WTC11 (cell line): ENCODE data around the gene NPDC1. TPM values are rescaled to one million over a fixed set of nuclear protein-coding genes. Genes with fewer than 3 reads are reported as not detected.
"Not testable (repeated sequence)": the region's sequence is repeated elsewhere in the genome, so short reads cannot be mapped to it uniquely, and the experiment has no call there.

Experiments used
- ATAC-seq: fragments of 200-7000 bp; cut with Tn5 transposase; 2 replicates; pipeline ENCODE4 v1.10.0; 2021; ENCODE audit warnings: mild to moderate bottlenecking, moderate library complexity
- CTCF ChIA-PET: fragments of 300-600 bp; sonication (Branson Sonifier 250); formaldehyde crosslinking; loops from one replicate; lab custom pipeline; 2021; ENCODE audit warnings: antibody characterized with exemption; lab: Charles Lee
- POLR2A ChIA-PET: fragments of 350-600 bp; sonication (Branson Sonifier 250); formaldehyde crosslinking; loops from one replicate; lab custom pipeline; 2021; ENCODE audit warnings: antibody characterized with exemption; lab: Charles Lee
- DNase-seq: peaks from one replicate; pipeline ENCODE4 v3.0.0; 2021; ENCODE audit warnings: low spot score
- H3K27ac Mint-ChIP-seq: 2 replicates; pipeline ENCODE4 v1.8.0; 2021; ENCODE audit warnings: mixed read lengths
- H3K27me3 Mint-ChIP-seq: 2 replicates; pipeline ENCODE4 v1.8.0; 2021; ENCODE audit warnings: low read depth, mild to moderate bottlenecking, moderate library complexity, mixed read lengths
- H3K36me3 Mint-ChIP-seq: 2 replicates; pipeline ENCODE4 v1.8.0; 2021; ENCODE audit warnings: mixed read lengths
- H3K4me1 Mint-ChIP-seq: 2 replicates; pipeline ENCODE4 v1.8.0; 2022; ENCODE audit warnings: mixed read lengths
- H3K4me3 Mint-ChIP-seq: 2 replicates; pipeline ENCODE4 v1.8.0; 2021; ENCODE audit warnings: mild to moderate bottlenecking, moderate library complexity, mixed read lengths
- H3K9me3 Mint-ChIP-seq: 2 replicates; pipeline ENCODE4 v1.8.0; 2021; ENCODE audit warnings: mixed read lengths
- CREM ChIP-seq: sonication (generic); formaldehyde crosslinking; IDR thresholded peaks from 2 replicates; pipeline ENCODE4 v1.8.1; 2022; ENCODE audit warnings: mild to moderate bottlenecking, missing genetic modification reagents, moderate library complexity
- E2F5 ChIP-seq: sonication (generic); formaldehyde crosslinking; IDR thresholded peaks from 2 replicates; pipeline ENCODE4 v1.8.1; 2022; ENCODE audit warnings: mild to moderate bottlenecking, moderate library complexity, missing genetic modification reagents
- ESRRA ChIP-seq: sonication (generic); formaldehyde crosslinking; IDR thresholded peaks from 2 replicates; pipeline ENCODE4 v1.8.1; 2022; ENCODE audit warnings: mild to moderate bottlenecking, missing genetic modification reagents, borderline replicate concordance
- JAZF1 ChIP-seq: fragments of 250-450 bp; sonication (Bioruptor Pico); IDR thresholded peaks from 2 replicates; pipeline ENCODE4 v1.9.0; 2021; ENCODE audit warnings: moderate library complexity, mild to moderate bottlenecking, inconsistent platforms
- JUN ChIP-seq: sonication (generic); formaldehyde crosslinking; IDR thresholded peaks from 2 replicates; pipeline ENCODE4 v1.8.0; 2023; ENCODE audit warnings: mild to moderate bottlenecking, missing genetic modification reagents
- NFE2L1 ChIP-seq: sonication (generic); formaldehyde crosslinking; IDR thresholded peaks from 2 replicates; pipeline ENCODE4 v1.8.1; 2023; ENCODE audit warnings: missing genetic modification reagents
- ZMAT4 ChIP-seq: fragments of 250-450 bp; sonication (Bioruptor Pico); IDR thresholded peaks from 2 replicates; pipeline ENCODE4 v1.9.0; 2021; ENCODE audit warnings: mild to moderate bottlenecking
- ZNF281 ChIP-seq: sonication (generic); formaldehyde crosslinking; IDR thresholded peaks from 2 replicates; pipeline ENCODE4 v1.8.0; 2023; ENCODE audit warnings: mild to moderate bottlenecking, missing genetic modification reagents
- ZNF425 ChIP-seq: fragments of 250-450 bp; sonication (Bioruptor Pico); conservative IDR thresholded peaks from 2 replicates; pipeline ENCODE4 v1.9.0; 2021; ENCODE audit warnings: mild to moderate bottlenecking
- total RNA-seq: library from RNA; stranded (reverse); gene quantifications from 3 replicates; pipeline ENCODE4 v1.2.3, GENCODE V29; 2021
- TF ChIP-seq, protein P1 (sequence below): fragments of 200-600 bp; IDR thresholded peaks from 2 replicates; pipeline ENCODE4 v1.8.0; 2022; ENCODE audit warnings: antibody characterized with exemption
- TF ChIP-seq, protein P2 (sequence below): sonication (generic); formaldehyde crosslinking; IDR thresholded peaks from 2 replicates; pipeline ENCODE4 v1.8.0; 2022; ENCODE audit warnings: mild to moderate bottlenecking, missing genetic modification reagents
- TF ChIP-seq, protein P3 (sequence below): sonication (generic); formaldehyde crosslinking; IDR thresholded peaks from 2 replicates; pipeline ENCODE4 v1.8.0; 2022; ENCODE audit warnings: missing genetic modification reagents

Gene NPDC1
- total RNA-seq, 1 experiment from 2014 or later = 64.3 TPM

DNA sequence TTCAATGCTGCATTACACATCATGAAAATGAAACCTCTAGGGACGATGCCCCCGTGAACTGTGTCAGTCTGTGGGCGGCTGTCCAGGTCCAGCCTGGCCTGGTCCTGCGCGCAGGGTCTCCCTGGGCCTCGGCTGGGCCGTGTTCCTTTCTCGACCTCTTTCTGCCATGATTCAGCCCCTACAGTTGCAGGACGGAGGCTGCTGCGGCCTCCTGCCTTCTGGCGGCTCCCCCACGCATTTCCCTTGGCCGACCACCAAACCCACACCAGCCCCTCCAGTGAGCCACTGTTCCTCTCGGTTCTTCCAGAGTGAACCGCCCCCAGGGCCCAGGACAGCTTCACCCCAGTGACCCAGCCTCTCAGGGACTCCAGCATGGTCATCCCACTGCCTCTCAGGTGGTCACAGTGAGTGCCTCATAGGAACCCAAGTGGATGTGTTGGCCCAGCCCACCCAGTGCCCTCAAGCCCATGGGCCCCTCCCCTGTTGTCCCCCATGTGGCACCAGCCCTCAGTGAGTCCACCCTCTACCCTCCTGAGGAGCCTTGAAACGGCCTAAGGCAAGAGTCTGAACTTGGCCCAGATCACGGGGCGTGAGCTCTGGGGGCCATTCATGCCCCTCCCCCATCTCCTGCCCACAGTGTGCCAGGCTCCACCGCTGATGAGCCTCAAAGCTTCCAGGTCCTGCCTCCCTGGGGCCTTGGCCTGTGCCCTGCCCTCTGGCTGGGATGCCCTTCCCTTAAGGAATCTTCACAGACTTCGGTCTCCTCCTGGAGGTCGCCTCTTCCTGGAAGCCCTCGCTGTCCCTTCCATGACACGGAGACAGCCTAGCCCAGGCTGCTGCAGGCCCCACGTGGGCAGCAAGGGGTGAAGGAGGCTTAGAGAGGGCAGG lies 39.6 kb downstream of the NPDC1 start:
- no peaks in the 10 kb centered on the region for H3K4me1 Mint-ChIP-seq
- no peak overlapping the region for H3K27ac Mint-ChIP-seq
- ATAC-seq (no peak), DNase-seq (no peak)
- CTCF ChIA-PET = interaction anchor here (1.4 to 3.7 kb wide), 2 partner anchors 23 kb away, joined by 9 to 23 read pairs; no protein-coding TSS in a partner anchor
- no peak overlapping the region for H3K4me3 Mint-ChIP-seq
- peaks cover 8% of the 10 kb centered on the region for H3K9me3 Mint-ChIP-seq
- POLR2A ChIA-PET = no interaction called here
- TF ChIP-seq JUN (CRISPR knock-in tag) (no peak), E2F5 (no peak), ZMAT4 (CRISPR knock-in tag) (no peak), ZNF281 (CRISPR knock-in tag) (no peak)
- H3K27me3 Mint-ChIP-seq = peaks cover 6% of the 10 kb centered on the region; the same call in 1 of the 2 replicates
- H3K36me3 Mint-ChIP-seq = peaks cover 6% of the 10 kb centered on the region; the same call in 1 of the 2 replicates

- CTCF ChIA-PET = interaction anchor here (0.7 to 3.7 kb wide), 7 partner anchors 10 to 56 kb away, joined by 3 to 23 read pairs (median 6); partner anchors contain the start of gene PAXX
- H3K27ac Mint-ChIP-seq, H3K9me3 Mint-ChIP-seq, H3K27me3 Mint-ChIP-seq, POLR2A ChIA-PET, H3K36me3 Mint-ChIP-seq, H3K4me1 Mint-ChIP-seq, H3K4me3 Mint-ChIP-seq, ATAC-seq: not testable (repeated sequence)
- DNase-seq = peak; percentile 59
- TF ChIP-seq, protein P1, sequence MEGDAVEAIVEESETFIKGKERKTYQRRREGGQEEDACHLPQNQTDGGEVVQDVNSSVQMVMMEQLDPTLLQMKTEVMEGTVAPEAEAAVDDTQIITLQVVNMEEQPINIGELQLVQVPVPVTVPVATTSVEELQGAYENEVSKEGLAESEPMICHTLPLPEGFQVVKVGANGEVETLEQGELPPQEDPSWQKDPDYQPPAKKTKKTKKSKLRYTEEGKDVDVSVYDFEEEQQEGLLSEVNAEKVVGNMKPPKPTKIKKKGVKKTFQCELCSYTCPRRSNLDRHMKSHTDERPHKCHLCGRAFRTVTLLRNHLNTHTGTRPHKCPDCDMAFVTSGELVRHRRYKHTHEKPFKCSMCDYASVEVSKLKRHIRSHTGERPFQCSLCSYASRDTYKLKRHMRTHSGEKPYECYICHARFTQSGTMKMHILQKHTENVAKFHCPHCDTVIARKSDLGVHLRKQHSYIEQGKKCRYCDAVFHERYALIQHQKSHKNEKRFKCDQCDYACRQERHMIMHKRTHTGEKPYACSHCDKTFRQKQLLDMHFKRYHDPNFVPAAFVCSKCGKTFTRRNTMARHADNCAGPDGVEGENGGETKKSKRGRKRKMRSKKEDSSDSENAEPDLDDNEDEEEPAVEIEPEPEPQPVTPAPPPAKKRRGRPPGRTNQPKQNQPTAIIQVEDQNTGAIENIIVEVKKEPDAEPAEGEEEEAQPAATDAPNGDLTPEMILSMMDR = peak; percentile 41
These were observed 41.7 kb downstream of the NPDC1 start for GRCh38 chr9:137004285-137004684.

DNA sequence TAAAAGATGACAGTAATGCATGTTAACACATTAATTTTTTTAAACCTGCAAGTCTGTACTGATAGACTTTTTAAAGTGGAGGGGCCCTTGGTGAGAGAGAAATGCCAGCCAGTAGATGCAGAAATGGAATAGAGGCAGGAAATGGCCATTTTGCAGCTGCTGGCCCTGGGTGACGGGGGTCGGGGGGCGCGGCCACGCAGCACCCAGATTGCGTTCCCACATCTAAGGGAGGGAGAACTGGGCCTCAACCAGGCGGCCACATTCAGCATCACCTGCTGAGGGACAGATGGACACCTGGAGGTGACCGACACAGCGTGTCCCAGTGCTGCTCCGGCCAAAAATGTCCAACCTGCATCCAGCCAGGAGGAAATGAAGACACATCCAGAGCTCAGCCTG lies 43.3 kb downstream of the NPDC1 start:
- no peak for DNase-seq
- peaks cover 8% of the 10 kb centered on the region for H3K9me3 Mint-ChIP-seq
- H3K27me3 Mint-ChIP-seq = peaks cover 6% of the 10 kb centered on the region; the same call in 1 of the 2 replicates
- ChIA-PET CTCF (interaction anchor here (0.7 to 3.7 kb wide), 9 partner anchors 18 to 189 kb away, joined by 3 to 23 read pairs (median 5); partner anchors contain the start of gene NPDC1), POLR2A (interaction anchor here (0.7 kb wide), 1 partner anchor 544 kb away, joined by 4 read pairs; no protein-coding TSS in a partner anchor)
- no peak overlapping the region for H3K27ac Mint-ChIP-seq
- H3K4me1 Mint-ChIP-seq = 0 out of 2 replicates have a peak, but pooled peaks cover 2% of the 10 kb centered on the region
- H3K36me3 Mint-ChIP-seq = peaks cover 6% of the 10 kb centered on the region; the same call in 1 of the 2 replicates
- H3K4me3 Mint-ChIP-seq = no peak overlapping the region
- ATAC-seq = no peak
- TF ChIP-seq, protein P2, sequence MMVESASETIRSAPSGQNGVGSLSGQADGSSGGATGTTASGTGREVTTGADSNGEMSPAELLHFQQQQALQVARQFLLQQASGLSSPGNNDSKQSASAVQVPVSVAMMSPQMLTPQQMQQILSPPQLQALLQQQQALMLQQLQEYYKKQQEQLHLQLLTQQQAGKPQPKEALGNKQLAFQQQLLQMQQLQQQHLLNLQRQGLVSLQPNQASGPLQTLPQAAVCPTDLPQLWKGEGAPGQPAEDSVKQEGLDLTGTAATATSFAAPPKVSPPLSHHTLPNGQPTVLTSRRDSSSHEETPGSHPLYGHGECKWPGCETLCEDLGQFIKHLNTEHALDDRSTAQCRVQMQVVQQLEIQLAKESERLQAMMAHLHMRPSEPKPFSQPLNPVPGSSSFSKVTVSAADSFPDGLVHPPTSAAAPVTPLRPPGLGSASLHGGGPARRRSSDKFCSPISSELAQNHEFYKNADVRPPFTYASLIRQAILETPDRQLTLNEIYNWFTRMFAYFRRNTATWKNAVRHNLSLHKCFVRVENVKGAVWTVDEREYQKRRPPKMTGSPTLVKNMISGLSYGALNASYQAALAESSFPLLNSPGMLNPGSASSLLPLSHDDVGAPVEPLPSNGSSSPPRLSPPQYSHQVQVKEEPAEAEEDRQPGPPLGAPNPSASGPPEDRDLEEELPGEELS = no peak
- TF ChIP-seq ESRRA (CRISPR knock-in tag) (no peak), NFE2L1 (CRISPR knock-in tag) (no peak), CREM (no peak), ZNF425 (CRISPR knock-in tag) (no peak), JAZF1 (CRISPR knock-in tag) (no peak)
- TF ChIP-seq, protein P3, sequence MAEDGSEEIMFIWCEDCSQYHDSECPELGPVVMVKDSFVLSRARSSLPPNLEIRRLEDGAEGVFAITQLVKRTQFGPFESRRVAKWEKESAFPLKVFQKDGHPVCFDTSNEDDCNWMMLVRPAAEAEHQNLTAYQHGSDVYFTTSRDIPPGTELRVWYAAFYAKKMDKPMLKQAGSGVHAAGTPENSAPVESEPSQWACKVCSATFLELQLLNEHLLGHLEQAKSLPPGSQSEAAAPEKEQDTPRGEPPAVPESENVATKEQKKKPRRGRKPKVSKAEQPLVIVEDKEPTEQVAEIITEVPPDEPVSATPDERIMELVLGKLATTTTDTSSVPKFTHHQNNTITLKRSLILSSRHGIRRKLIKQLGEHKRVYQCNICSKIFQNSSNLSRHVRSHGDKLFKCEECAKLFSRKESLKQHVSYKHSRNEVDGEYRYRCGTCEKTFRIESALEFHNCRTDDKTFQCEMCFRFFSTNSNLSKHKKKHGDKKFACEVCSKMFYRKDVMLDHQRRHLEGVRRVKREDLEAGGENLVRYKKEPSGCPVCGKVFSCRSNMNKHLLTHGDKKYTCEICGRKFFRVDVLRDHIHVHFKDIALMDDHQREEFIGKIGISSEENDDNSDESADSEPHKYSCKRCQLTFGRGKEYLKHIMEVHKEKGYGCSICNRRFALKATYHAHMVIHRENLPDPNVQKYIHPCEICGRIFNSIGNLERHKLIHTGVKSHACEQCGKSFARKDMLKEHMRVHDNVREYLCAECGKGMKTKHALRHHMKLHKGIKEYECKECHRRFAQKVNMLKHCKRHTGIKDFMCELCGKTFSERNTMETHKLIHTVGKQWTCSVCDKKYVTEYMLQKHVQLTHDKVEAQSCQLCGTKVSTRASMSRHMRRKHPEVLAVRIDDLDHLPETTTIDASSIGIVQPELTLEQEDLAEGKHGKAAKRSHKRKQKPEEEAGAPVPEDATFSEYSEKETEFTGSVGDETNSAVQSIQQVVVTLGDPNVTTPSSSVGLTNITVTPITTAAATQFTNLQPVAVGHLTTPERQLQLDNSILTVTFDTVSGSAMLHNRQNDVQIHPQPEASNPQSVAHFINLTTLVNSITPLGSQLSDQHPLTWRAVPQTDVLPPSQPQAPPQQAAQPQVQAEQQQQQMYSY (CRISPR knock-in tag) = no peak
